Hematopoietic multipotent progenitor cell treated with erythropoietin and hydrocortisone succinate and interleukin-3 and kit ligand, for 6 days (in vitro differentiated cells): ENCODE data around the gene BEAN1.
A peak's percentile ranks its signal among the peaks of the same experiment; 100 is the strongest.

ENCODE experiments used
- DNase-seq: peaks from one replicate; pipeline ENCODE4 v3.0.0-alpha.2; 2015

Gene BEAN1

GRCh38 chr16:66421891-66422290, 5.2 kb upstream of the BEAN1 start:
- no peak for DNase-seq

- no peak for DNase-seq
Observed at GRCh38 chr16:66422366-66422765, 4.7 kb upstream of the BEAN1 start.

GRCh38 chr16:66423177-66423576, 3.9 kb upstream of the BEAN1 start:
- no peak for DNase-seq

DNA sequence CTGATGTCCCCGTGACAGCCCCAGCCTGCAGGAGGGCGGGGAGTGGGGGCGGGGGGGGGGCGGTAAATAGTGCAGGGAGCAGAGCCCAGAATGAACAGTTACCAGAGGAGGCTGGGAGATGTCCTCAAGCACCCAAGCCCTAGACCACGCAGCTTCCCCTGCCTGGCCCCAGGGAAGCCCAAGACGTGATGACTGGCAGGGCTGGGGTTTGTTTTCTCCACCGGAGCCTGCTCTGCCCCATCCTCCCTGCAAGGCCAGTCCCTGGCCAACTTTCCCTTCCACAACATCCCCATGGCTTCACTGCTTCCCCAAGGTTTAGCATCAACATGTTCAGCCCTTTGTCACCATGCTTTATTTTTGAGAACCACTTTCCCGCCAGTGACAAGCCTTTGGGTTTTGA, 1.4 kb upstream of the BEAN1 start:
- DNase-seq: no peak

- no peak for DNase-seq
Observed at GRCh38 chr16:66426112-66427035, 721 bp upstream of the BEAN1 start.

DNA sequence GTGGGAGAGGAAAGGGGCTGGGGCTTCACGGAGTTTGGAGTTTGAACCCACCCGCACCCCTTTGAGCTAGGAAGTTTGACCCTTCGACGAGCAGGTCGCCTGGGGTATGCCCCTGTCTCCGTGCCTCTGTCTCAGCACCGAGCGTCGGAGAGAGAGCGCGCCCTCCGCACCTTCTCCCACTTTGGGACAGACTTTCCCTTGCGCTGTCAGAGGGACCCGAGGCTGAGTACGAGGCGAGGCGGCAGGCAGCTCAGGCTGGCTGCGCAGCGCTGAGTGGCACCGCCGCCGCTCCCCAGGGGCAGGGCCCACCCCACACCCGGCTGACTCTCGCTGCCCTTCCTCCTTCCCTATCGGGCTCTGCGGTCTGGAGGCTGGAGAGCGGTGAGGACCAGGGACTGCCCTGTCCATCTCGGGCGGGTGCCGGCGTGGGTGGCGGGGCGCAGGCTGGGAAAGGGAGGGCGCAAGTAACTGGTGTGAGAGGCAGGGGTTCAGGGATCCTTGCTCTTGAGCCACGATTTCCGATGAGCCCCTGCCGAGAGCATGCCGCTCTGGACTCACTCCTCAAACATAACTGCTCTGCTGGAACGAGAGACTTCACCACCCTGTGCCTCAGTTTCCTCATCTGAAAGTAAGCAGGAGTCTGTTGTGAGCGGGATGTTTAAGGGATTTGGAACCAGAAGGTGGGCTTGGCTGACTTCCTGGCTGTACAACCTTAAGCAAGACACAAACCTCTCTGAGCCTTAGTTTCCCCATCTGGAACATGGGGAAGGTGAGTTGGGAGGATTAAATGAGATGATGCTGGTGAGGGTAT, 981 bp downstream of the BEAN1 start:
- peak; percentile 17 for DNase-seq

- no peak for DNase-seq
Observed at GRCh38 chr16:66428682-66429251, 1.7 kb downstream of the BEAN1 start.

DNA sequence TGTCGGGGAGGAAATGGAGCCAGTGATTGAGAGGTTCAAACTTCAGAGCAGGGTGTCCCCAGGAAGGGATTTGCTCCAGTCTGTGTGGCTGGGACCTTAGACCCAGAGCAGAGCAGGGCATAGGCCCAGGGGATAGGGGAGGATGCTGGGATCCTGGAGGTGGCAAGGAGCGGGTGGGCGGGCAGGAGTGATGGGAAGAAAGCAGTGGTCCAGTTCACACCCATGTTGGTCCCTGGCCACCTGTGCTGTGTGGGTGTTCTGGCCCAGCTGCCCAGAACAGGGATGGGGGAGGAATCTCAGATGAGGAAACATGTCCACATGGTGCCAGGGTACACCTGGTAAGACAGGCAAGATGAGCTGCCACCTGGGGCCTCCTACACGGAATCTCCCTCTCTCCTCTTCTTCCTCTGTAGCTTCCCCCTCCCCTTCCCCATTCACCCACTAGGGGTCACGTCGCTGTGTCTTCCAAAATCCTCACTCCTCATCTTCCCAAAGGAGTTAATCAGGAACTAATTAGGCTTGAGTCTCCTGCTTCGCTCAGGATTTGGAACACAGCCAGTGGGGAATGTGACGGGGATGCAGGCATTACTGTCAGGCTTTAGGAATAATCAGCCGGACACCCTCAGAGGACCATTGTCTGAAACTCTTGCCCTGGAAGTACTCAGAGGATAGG, 2.3 kb downstream of the BEAN1 start:
- no peak for DNase-seq

GRCh38 chr16:66430214-66430613, 3.1 kb downstream of the BEAN1 start:
- no peak for DNase-seq

DNA sequence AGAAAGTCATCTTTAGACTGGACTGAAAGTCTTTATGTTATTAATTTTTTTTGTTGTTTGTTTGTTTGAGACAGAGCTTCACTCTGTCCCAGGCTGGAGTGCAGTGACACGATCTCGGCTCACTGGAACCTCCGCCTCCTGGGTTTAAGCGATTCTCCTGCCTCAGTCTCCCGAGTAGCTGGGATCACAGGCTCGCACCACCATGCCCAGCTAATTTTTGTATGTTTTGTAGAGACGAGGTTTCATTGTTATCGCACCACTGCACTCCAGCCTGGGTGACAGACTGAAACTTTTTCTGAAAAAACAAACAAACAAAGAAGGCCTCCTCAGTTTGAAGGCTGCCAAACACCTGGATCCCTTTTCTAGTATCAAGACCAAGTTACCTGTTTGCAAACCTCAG, 4.7 kb downstream of the BEAN1 start:
- DNase-seq: no peak

DNA sequence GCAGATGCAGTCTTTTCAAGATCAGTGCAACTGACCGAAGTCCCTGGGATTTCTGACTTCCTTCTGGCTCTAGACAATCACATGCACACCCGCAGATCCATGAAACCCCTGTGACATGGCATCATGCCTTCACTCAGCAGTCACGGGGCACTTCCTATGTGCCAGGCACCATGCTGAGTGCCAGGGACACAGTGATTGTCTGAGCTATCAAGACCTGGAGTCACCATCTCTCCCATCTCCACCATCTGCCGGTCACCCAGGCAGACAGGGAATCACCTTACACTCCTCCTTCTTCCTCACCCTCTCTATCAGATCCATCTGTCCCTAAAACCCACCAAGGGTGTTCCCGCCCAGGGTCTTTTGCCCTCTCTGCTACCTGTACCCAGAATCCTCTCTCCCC, 5.3 kb downstream of the BEAN1 start:
- no peak for DNase-seq

DNA sequence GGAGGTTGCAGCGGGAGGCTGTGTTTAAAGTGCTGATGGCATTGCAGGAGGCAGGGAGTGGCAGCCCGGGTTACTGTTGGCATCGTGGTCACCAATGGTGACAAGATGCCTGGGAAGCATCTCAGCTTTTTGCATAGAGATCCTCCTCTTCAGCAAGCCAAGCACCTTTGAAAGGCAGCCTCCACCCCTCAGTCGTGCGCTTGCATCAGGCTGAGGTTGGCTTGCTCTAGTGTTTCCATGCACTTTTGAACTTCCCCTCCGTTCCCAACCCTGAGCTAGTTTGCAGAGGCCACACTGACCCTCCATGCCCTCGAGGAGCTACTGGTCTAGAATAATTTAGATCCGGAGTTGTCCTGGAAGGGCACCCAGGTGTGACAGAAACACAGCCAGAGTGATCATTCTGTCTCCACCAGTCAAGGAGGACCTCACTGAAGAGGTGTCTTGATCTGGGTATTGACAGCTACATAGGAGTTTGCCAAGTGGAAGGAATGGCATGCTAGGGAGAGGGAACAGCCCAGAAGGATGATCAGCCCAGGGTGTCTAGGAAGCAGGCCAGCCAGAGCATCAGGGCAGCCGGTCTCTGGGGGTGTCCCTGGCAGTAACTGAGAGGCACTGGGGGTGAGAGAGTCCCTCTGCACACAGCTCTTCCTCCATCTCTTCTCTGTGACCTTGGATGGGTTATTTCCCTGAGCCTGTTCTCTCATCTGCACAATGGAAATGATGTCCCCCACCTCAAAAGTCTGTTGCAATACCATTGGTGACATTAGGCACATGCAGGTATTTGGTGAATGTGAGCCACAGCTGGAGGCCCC, 7.7 kb downstream of the BEAN1 start:
- no peak for DNase-seq

DNA sequence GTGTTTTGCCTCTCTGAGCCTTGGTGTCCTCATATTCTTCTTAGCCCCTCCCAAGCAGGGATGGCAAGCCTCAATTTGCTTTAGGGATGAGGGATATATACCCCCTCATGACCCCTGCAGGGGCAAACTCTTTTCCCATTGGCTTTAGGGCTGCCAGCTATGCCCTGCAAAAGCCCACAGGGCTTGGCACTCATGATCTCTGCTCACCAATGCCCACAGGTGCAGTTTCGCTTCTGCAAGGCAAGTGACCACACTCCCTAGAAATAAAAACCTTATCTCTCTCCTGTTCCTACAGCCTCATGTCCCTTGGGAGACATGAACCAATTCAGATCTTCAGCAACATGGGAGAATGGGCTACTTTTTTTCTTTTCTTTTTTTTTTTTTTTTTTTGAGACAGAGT, 8.8 kb downstream of the BEAN1 start:
- no peak for DNase-seq

GRCh38 chr16:66437391-66437945, 10.4 kb downstream of the BEAN1 start:
- no peak for DNase-seq

DNA sequence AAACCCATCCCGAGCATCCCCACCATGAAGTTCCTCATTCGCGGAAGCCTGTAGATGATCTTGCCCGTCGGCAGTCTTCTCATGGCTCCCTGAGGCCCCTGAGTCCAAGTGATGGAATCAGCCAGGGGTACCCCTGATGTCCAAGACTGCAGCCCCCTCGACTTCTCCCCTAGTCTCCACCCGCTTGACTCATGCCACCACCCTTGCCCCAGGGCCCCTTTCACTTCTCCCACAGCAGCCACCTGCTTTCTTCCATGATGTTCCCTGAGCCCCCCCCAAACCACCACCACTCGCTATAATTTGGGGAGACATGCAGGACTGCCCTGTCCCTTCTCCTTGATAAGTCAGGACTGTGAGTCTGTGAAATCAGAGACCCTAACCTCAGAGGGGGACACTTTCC, 11.4 kb downstream of the BEAN1 start:
- DNase-seq: no peak

DNA sequence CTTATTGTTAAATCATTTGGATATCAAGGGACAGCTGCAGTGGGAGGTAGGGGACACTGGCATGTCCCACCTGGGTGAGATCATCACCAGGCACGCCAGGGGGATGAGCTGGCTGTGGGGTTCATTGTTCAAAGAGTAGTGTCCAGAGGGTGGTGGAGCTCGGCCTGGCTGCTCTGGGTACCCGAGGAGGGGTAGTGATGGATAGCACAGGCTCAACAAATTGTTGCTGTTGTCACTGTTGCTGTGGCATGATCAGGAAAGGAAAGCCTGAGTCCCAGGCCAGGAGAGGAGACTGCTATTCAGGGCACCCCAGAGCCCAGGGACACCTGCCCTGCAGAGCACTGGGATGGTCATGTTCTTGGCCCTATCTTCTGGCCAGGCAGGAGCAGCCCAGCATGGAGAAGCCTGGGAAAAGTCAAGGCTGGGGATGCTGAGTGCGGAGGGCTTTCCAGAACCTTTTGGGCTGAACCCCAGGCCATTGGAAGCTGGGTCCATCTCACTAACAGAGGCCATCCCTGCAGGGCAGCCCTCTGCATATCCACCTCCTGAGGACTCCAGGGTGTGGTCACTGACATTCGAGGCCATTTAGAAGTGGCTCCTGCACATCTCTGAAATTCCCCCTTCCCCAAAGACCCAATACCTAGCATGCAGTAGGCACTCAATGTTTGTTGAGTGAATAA, 12.1 kb downstream of the BEAN1 start:
- DNase-seq: no peak

GRCh38 chr16:66440271-66440802, 13.2 kb downstream of the BEAN1 start:
- no peak for DNase-seq

DNA sequence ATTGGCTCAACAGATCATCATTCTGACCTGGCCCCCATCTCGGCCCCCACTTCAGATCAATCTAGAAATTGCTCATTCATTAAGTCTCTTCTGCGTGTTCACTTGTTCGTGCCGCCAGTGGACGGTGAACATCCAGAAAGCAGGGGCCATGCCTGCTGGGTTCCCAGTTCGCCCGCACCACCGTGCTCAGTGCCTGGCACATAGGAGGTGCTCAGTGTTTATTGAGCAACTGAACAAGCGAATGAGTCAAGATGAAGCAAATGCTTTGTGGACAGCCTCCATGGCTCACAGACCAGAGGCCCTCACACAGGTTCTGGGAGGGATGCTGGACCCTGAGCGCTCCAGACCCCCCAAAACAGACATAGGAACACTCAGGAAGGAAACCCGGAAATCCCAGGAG, 13.9 kb downstream of the BEAN1 start:
- no peak for DNase-seq

DNA sequence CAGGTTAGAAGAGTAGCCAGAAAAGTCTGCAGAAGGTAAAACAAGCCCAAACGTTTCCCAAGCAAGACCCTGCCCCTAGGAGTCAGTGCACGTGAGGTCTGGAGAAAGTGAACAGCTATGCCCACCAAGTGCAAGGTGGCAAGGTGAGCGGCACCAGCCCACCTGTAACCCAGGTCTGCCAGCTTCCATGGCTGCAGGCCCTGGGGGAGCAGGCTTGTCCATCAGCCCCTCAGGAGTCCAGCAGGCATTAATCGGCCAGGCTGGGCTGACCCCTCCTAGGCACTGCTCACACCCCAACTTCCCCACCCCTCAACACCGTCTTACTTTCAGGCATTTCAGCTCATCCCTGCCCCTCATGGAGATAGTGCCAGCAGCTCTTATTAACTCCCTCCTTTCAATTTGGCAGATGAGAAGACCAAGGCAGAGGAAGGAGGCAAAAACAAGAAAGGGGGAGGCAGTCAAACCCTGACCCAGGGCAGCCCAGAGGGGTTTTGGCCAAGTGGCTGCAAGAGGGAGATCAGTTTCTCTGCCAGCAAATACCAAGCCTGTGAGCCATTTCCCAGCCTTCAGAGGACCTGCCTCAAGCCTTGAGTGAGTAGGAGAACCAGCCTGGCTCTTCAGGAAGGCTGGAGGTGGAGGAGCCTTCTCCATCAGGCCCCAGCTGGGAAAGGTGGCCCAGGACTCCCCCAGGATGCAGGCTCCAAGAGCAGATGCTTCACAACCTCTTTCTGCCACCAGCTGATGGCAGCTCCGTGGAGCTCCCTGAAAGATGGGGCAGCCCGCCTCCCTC, 14.7 kb downstream of the BEAN1 start:
- no peak for DNase-seq
